ENCODE results near the gene HOXD13.

GRCh38 chr2:176111846-176112374, 19.4 kb downstream of the HOXD13 start:
- TF ChIP-seq CTCF (IDR thresholded peaks at IDR 0.05) (no peak), POLR2A (IDR thresholded peaks at IDR 0.05) (no peak)

All from thyroid gland (tissue), 4 donors.